ENCODE results near the gene CHST6.

CHST6 gene

DNA sequence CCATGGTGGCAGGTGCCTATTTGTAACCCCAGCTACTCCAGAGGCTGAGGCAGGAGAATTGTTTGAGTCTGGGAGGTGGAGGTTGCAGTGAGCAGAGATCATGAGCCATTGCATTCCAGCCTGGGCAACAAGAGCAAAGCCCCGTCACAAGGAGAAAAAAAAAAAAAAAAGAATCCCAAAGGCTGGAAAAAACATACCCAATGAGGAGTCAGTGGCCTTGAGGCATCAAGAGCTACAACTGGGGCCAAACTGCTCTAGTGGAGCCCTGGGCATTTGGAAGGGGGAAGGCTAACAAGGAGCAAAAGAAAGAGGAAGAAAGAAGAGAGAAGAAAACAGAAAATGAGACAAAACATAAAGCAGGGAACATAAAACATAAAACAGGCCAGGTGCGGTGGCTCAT is 6.9 kb downstream of the CHST6 start:
- H3K27ac ChIP-seq: no peak overlapping the region
- H3K4me2 ChIP-seq: peak overlapping the region; percentile 35; the same call in 1 of the 2 replicates
- peaks cover 49% of the 10 kb centered on the region for H3K36me3 ChIP-seq
- no peaks in the 10 kb centered on the region for H3K27me3 ChIP-seq
- no peak overlapping the region for H3K9ac ChIP-seq
- TF ChIP-seq Cebpa-rat (IDR thresholded peaks at IDR 0.05): no peak
- H4K20me1 ChIP-seq: peaks cover 85% of the 10 kb centered on the region
- H3K4me3 ChIP-seq: no peak overlapping the region
- H3K9me3 ChIP-seq: no peaks in the 10 kb centered on the region
- H3K4me1 ChIP-seq: peaks cover 99% of the 10 kb centered on the region

- peak overlapping the region; percentile 72 for H3K27ac ChIP-seq
Measured at GRCh38 chr16:75486676-75487313, 8.4 kb downstream of the CHST6 start.

GRCh38 chr16:75486014-75486675 is 9.1 kb downstream of the CHST6 start:
- H3K9ac ChIP-seq: peak overlapping the region; percentile 50; the same call in 1 of the 2 replicates
- no peaks in the 10 kb centered on the region for H3K27me3 ChIP-seq
- H3K4me2 ChIP-seq: peak overlapping the region; percentile 92
- TF ChIP-seq Cebpa-rat (IDR thresholded peaks at IDR 0.05): no peak
- H3K4me3 ChIP-seq: peak overlapping the region; percentile 44
- peaks cover 83% of the 10 kb centered on the region for H3K4me1 ChIP-seq
- no peaks in the 10 kb centered on the region for H3K9me3 ChIP-seq
- peaks cover 71% of the 10 kb centered on the region for H3K36me3 ChIP-seq
- peak overlapping the region; percentile 72 for H3K27ac ChIP-seq
- H4K20me1 ChIP-seq: peaks cover 87% of the 10 kb centered on the region

More at GRCh38 chr16:75486676-75487313, 8.4 kb downstream of the CHST6 start:
- no peaks in the 10 kb centered on the region for H3K27me3 ChIP-seq
- peak overlapping the region; percentile 44; the same call in 1 of the 2 replicates for H3K4me3 ChIP-seq
- H3K4me1 ChIP-seq: peaks cover 89% of the 10 kb centered on the region
- peak overlapping the region; percentile 50; the same call in 1 of the 2 replicates for H3K9ac ChIP-seq
- H3K4me2 ChIP-seq: peak overlapping the region; percentile 92
- H4K20me1 ChIP-seq: peaks cover 86% of the 10 kb centered on the region
- no peak for TF ChIP-seq Cebpa-rat (IDR thresholded peaks at IDR 0.05)
- peaks cover 64% of the 10 kb centered on the region for H3K36me3 ChIP-seq
- H3K9me3 ChIP-seq: no peaks in the 10 kb centered on the region

GRCh38 chr16:75485230-75486013 is 9.8 kb downstream of the CHST6 start:
- TF ChIP-seq Cebpa-rat (IDR thresholded peaks at IDR 0.05): no peak
- Histone ChIP-seq H3K4me2 (peak overlapping the region; percentile 92), H3K27ac (peak overlapping the region; percentile 72)

DNA sequence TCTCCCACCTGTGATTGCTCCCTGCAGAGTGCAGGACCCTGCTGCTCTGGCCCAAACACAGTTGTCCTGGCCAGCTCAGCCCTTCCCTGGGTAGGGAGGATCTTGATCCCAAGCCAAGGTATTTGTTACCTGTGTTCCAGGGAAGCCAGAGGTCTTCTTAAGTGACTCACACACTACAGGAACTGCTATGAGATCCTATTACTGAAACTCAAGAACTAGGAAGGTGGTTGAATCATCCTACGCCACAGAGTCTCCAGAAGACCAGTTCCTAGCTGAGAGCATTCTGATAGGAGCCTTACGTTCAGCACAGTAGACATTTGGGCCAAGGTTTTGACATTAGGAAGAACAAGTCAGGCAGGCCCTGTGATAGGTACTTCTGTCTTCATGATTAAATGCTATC is 12.0 kb downstream of the CHST6 start:
- no peak overlapping the region; the same call in 1 of the 2 replicates for H3K9ac ChIP-seq
- H3K9me3 ChIP-seq: no peaks in the 10 kb centered on the region
- H3K4me2 ChIP-seq: peak overlapping the region; percentile 92; the same call in 1 of the 2 replicates

More at GRCh38 chr16:75485230-75486013, 9.8 kb downstream of the CHST6 start:
- Histone ChIP-seq H3K27me3 (no peaks in the 10 kb centered on the region), H3K36me3 (peaks cover 78% of the 10 kb centered on the region), H3K9me3 (no peaks in the 10 kb centered on the region), H3K4me3 (peak overlapping the region; percentile 44), H3K4me1 (peaks cover 77% of the 10 kb centered on the region), H4K20me1 (peaks cover 87% of the 10 kb centered on the region), H3K9ac (peak overlapping the region; percentile 50; the same call in 1 of the 2 replicates)

DNA sequence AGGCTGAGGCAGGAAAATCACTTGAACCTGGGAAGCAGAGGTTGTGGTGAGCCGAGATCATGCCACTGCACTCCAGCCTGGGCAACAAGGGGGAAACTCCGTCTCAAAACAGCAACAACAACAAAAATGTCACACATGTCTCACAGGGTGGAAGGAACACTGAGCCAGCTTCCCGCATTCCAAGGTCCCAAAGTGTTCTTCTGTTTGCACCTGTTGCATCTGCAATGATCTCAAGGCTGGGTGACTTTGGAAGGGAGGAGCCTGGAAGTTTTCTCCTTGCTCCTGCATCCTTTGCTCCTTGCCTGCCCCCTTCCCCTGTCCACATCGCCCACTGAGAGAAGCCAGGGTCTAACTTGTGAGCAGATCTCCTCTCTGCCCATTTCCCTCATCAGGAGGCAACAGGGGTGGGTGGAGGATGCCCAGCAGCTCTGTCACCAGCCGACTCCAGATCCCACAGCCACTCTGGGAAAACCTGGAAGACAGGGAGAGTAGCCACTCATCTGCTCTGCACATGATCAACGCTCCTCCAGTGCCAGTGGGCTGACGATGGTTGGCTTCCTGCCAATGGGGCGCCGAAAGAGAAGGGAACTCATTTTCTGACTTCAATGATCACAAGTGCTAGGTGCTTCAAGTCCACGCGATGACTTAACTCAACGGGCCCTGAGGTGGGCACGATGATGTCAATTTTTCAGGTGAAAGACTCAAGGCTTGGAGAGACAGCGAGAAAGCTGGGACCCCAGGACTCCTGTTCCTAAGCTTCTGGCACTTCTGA is 12.6 kb downstream of the CHST6 start:
- peaks cover 82% of the 10 kb centered on the region for H3K36me3 ChIP-seq
- H3K9ac ChIP-seq: no peak overlapping the region; the same call in 1 of the 2 replicates
- H3K27me3 ChIP-seq: no peaks in the 10 kb centered on the region
- no peak overlapping the region for H3K4me3 ChIP-seq
- TF ChIP-seq Cebpa-rat (IDR thresholded peaks at IDR 0.05): no peak
- no peak overlapping the region for H3K4me2 ChIP-seq
- H4K20me1 ChIP-seq: peaks cover 91% of the 10 kb centered on the region
- H3K27ac ChIP-seq: 0 out of 2 replicates have a peak overlapping the region, but pooled peaks have one; percentile 12
- H3K4me1 ChIP-seq: peaks cover 49% of the 10 kb centered on the region
- H3K9me3 ChIP-seq: no peaks in the 10 kb centered on the region

More for the DNA sequence above, 12.0 kb downstream of the CHST6 start:
- TF ChIP-seq Cebpa-rat (IDR thresholded peaks at IDR 0.05): no peak
- H3K4me1 ChIP-seq: peaks cover 55% of the 10 kb centered on the region
- no peak overlapping the region for H3K4me3 ChIP-seq
- no peaks in the 10 kb centered on the region for H3K27me3 ChIP-seq
- H4K20me1 ChIP-seq: peaks cover 88% of the 10 kb centered on the region
- H3K36me3 ChIP-seq: peaks cover 82% of the 10 kb centered on the region
- 0 out of 2 replicates have a peak overlapping the region, but pooled peaks have one; percentile 12 for H3K27ac ChIP-seq

GRCh38 chr16:75481475-75481874 is 13.8 kb downstream of the CHST6 start:
- Histone ChIP-seq H3K36me3 (peaks cover 82% of the 10 kb centered on the region), H3K4me3 (no peak overlapping the region), H3K9me3 (no peaks in the 10 kb centered on the region), H3K4me1 (peaks cover 38% of the 10 kb centered on the region), H3K9ac (no peak overlapping the region), H3K27me3 (no peaks in the 10 kb centered on the region), H4K20me1 (peaks cover 87% of the 10 kb centered on the region), H3K27ac (no peak overlapping the region), H3K4me2 (no peak overlapping the region)
- no peak for TF ChIP-seq Cebpa-rat (IDR thresholded peaks at IDR 0.05)

- TF ChIP-seq Cebpa-rat (IDR thresholded peaks at IDR 0.05): no peak
Measured at GRCh38 chr16:75479421-75479990, 15.7 kb downstream of the CHST6 start.

More at GRCh38 chr16:75479421-75479990, 15.7 kb downstream of the CHST6 start:
- no peak overlapping the region for H3K27ac ChIP-seq
- H3K9ac ChIP-seq: no peak overlapping the region
- H3K36me3 ChIP-seq: peaks cover 100% of the 10 kb centered on the region
- no peak overlapping the region for H3K4me2 ChIP-seq
- H3K27me3 ChIP-seq: no peaks in the 10 kb centered on the region
- H3K4me1 ChIP-seq: peaks cover 18% of the 10 kb centered on the region
- no peak overlapping the region for H3K4me3 ChIP-seq
- peaks cover 67% of the 10 kb centered on the region; the same call in 1 of the 2 replicates for H4K20me1 ChIP-seq
- no peaks in the 10 kb centered on the region for H3K9me3 ChIP-seq

Data from BLaER1 (cell line).